ENCODE data around the gene CLTCL1.

Gene CLTCL1

GRCh38 chr22:19139974-19140373 lies 151.5 kb downstream of the CLTCL1 start:
- no peak for DNase-seq (ENCODE audit: low read depth in 2 of 2)
- no peak for TF ChIP-seq CTCF (IDR thresholded peaks at IDR 0.05; ENCODE audit: low read depth, low read length)
- no peak overlapping the region for H3K4me3 ChIP-seq (replicated peaks in 1 of 2; ENCODE audit: low read depth in 2 of 2, low read length in 2 of 2)

- TF ChIP-seq CTCF (IDR thresholded peaks at IDR 0.05; ENCODE audit: low read depth, low read length), result no peak
- no peak for DNase-seq (ENCODE audit: low read depth in 2 of 2)
- no peak overlapping the region for H3K4me3 ChIP-seq (replicated peaks in 1 of 2; ENCODE audit: low read depth in 2 of 2, low read length in 2 of 2)
Measured at GRCh38 chr22:19139001-19139356, 152.5 kb downstream of the CLTCL1 start.

- TF ChIP-seq CTCF (IDR thresholded peaks at IDR 0.05; ENCODE audit: low read depth, low read length), result no peak
- DNase-seq (ENCODE audit: low read depth in 2 of 2), result no peak
Measured at GRCh38 chr22:19138217-19139000, 153.1 kb downstream of the CLTCL1 start.

GRCh38 chr22:19137384-19138216 lies 153.9 kb downstream of the CLTCL1 start:
- no peak overlapping the region for H3K4me3 ChIP-seq (replicated peaks in 1 of 2; ENCODE audit: low read depth in 2 of 2, low read length in 2 of 2)
- TF ChIP-seq CTCF (IDR thresholded peaks at IDR 0.05; ENCODE audit: low read depth, low read length), result no peak
- DNase-seq (ENCODE audit: low read depth in 2 of 2), result no peak

More at GRCh38 chr22:19138217-19139000, 153.1 kb downstream of the CLTCL1 start:
- H3K4me3 ChIP-seq (replicated peaks in 1 of 2; ENCODE audit: low read depth in 2 of 2, low read length in 2 of 2), result no peak overlapping the region

- DNase-seq (ENCODE audit: low read depth in 2 of 2), result no peak
- no peak overlapping the region for H3K4me3 ChIP-seq (replicated peaks in 1 of 2; ENCODE audit: low read depth in 2 of 2, low read length in 2 of 2)
- no peak for TF ChIP-seq CTCF (IDR thresholded peaks at IDR 0.05; ENCODE audit: low read depth, low read length)
Measured at GRCh38 chr22:19136915-19137314, 154.6 kb downstream of the CLTCL1 start.

- H3K4me3 ChIP-seq (replicated peaks in 1 of 2; ENCODE audit: low read depth in 2 of 2, low read length in 2 of 2), result no peak overlapping the region
- no peak for TF ChIP-seq CTCF (IDR thresholded peaks at IDR 0.05; ENCODE audit: low read depth, low read length)
Measured at GRCh38 chr22:19134874-19135273, 156.6 kb downstream of the CLTCL1 start.

More at GRCh38 chr22:19134874-19135273, 156.6 kb downstream of the CLTCL1 start:
- DNase-seq (ENCODE audit: low read depth in 2 of 2), result no peak

Data from cardiac fibroblast (primary cell).